ENCODE results near the gene THOC5.
"Not testable (repeated sequence)": the region's sequence is repeated elsewhere in the genome, so short reads cannot be mapped to it uniquely, and the experiment has no call there.

THOC5 gene

GRCh38 chr22:29593923-29594322, 40.4 kb upstream of the THOC5 start:
- H3K18ac ChIP-seq (ENCODE audit: low read length): no peak overlapping the region
- H3K79me2 ChIP-seq (ENCODE audit: control insufficient read depth, insufficient read depth, low read length): no peaks in the 10 kb centered on the region
- H3K4ac ChIP-seq (ENCODE audit: low read depth, low read length): no peak overlapping the region
- H3K4me2 ChIP-seq (ENCODE audit: low read length): no peak overlapping the region
- no peak overlapping the region for H3K27ac ChIP-seq (ENCODE audit: low read depth, low read length)
- DNase-seq: no peak
- no peak overlapping the region for H3K56ac ChIP-seq (ENCODE audit: low read length)
- H3K79me1 ChIP-seq (ENCODE audit: low read length): no peaks in the 10 kb centered on the region
- no peak overlapping the region for H3K23ac ChIP-seq (ENCODE audit: low read length)
- H2BK15ac ChIP-seq (replicated peaks; ENCODE audit: low read depth): no peak overlapping the region
- no peak overlapping the region for H2BK5ac ChIP-seq (ENCODE audit: low read length)
- no peaks in the 10 kb centered on the region for H3K36me3 ChIP-seq (ENCODE audit: control insufficient read depth, insufficient read depth, low read length)
- H3K4me3 ChIP-seq (ENCODE audit: low read length): no peak overlapping the region
- H2BK120ac ChIP-seq (ENCODE audit: low read depth, low read length): no peak overlapping the region
- WGBS (ENCODE audit: extremely low coverage, insufficient coverage, low lambda C conversion rate): no CpG with 5 or more reads among the region's 4 CpGs
- no peak overlapping the region for H4K5ac ChIP-seq (ENCODE audit: low read length)
- no peak overlapping the region for H2AK5ac ChIP-seq (ENCODE audit: low read length)
- no peak overlapping the region for H3K9ac ChIP-seq (ENCODE audit: low read length)
- no peaks in the 10 kb centered on the region for H3K4me1 ChIP-seq (ENCODE audit: control insufficient read depth, low read depth, low read length)
- H4K8ac ChIP-seq (ENCODE audit: low read depth, low read length): no peak overlapping the region
- H3K27me3 ChIP-seq (ENCODE audit: insufficient read depth, low read length, poor library complexity): no peaks in the 10 kb centered on the region

GRCh38 chr22:29587938-29588699, 34.6 kb upstream of the THOC5 start:
- Histone ChIP-seq H2BK120ac (ENCODE audit: low read depth, low read length) (no peak overlapping the region), H3K4me1 (ENCODE audit: control insufficient read depth, low read depth, low read length) (no peaks in the 10 kb centered on the region), H4K8ac (ENCODE audit: low read depth, low read length) (no peak overlapping the region), H3K36me3 (ENCODE audit: control insufficient read depth, insufficient read depth, low read length) (no peaks in the 10 kb centered on the region), H3K27me3 (ENCODE audit: insufficient read depth, low read length, poor library complexity) (no peaks in the 10 kb centered on the region), H3K27ac (ENCODE audit: low read depth, low read length) (no peak overlapping the region), H4K5ac (ENCODE audit: low read length) (no peak overlapping the region), H3K23ac (ENCODE audit: low read length) (no peak overlapping the region), H3K4me3 (ENCODE audit: low read length) (no peak overlapping the region), H3K18ac (ENCODE audit: low read length) (no peak overlapping the region), H3K4ac (ENCODE audit: low read depth, low read length) (no peak overlapping the region), H2AK5ac (ENCODE audit: low read length) (no peak overlapping the region), H3K79me1 (ENCODE audit: low read length) (no peaks in the 10 kb centered on the region), H3K56ac (ENCODE audit: low read length) (no peak overlapping the region), H2BK15ac (replicated peaks; ENCODE audit: low read depth) (no peak overlapping the region), H3K79me2 (ENCODE audit: control insufficient read depth, insufficient read depth, low read length) (no peaks in the 10 kb centered on the region), H3K9ac (ENCODE audit: low read length) (no peak overlapping the region), H2BK5ac (ENCODE audit: low read length) (no peak overlapping the region), H3K4me2 (ENCODE audit: low read length) (no peak overlapping the region)
- WGBS (ENCODE audit: extremely low coverage, insufficient coverage, low lambda C conversion rate): no CpG with 5 or more reads among the region's 9 CpGs
- no peak for DNase-seq

- H3K4me3 ChIP-seq (ENCODE audit: low read length); H3K27ac ChIP-seq (ENCODE audit: low read depth, low read length): not testable (repeated sequence)
- no CpG with 5 or more reads among the region's 4 CpGs for WGBS (ENCODE audit: extremely low coverage, insufficient coverage, low lambda C conversion rate)
Observed at GRCh38 chr22:29586193-29586705, 32.7 kb upstream of the THOC5 start.

GRCh38 chr22:29584975-29585374, 31.4 kb upstream of the THOC5 start:
- H3K4ac ChIP-seq (ENCODE audit: low read depth, low read length): no peak overlapping the region

More at GRCh38 chr22:29586193-29586705, 32.7 kb upstream of the THOC5 start:
- H3K4me1 ChIP-seq (ENCODE audit: control insufficient read depth, low read depth, low read length); H4K8ac ChIP-seq (ENCODE audit: low read depth, low read length); H3K18ac ChIP-seq (ENCODE audit: low read length); H3K79me1 ChIP-seq (ENCODE audit: low read length); H3K9ac ChIP-seq (ENCODE audit: low read length); H3K56ac ChIP-seq (ENCODE audit: low read length); DNase-seq; H3K79me2 ChIP-seq (ENCODE audit: control insufficient read depth, insufficient read depth, low read length); H3K27me3 ChIP-seq (ENCODE audit: insufficient read depth, low read length, poor library complexity); H2AK5ac ChIP-seq (ENCODE audit: low read length); H3K4me2 ChIP-seq (ENCODE audit: low read length); H4K5ac ChIP-seq (ENCODE audit: low read length); H2BK5ac ChIP-seq (ENCODE audit: low read length); H3K4ac ChIP-seq (ENCODE audit: low read depth, low read length); H3K36me3 ChIP-seq (ENCODE audit: control insufficient read depth, insufficient read depth, low read length); H2BK15ac ChIP-seq (replicated peaks; ENCODE audit: low read depth); H2BK120ac ChIP-seq (ENCODE audit: low read depth, low read length); H3K23ac ChIP-seq (ENCODE audit: low read length): not testable (repeated sequence)

GRCh38 chr22:29581799-29582198, 28.2 kb upstream of the THOC5 start:
- no peak overlapping the region for H3K4me3 ChIP-seq (ENCODE audit: low read length)
- no CpG with 5 or more reads among the region's 12 CpGs for WGBS (ENCODE audit: extremely low coverage, insufficient coverage, low lambda C conversion rate)
- H3K27ac ChIP-seq (ENCODE audit: low read depth, low read length): no peak overlapping the region

More at GRCh38 chr22:29584975-29585374, 31.4 kb upstream of the THOC5 start:
- no peak overlapping the region for H3K9ac ChIP-seq (ENCODE audit: low read length)
- WGBS (ENCODE audit: extremely low coverage, insufficient coverage, low lambda C conversion rate): no CpG with 5 or more reads among the region's 5 CpGs
- no peak overlapping the region for H3K4me2 ChIP-seq (ENCODE audit: low read length)
- no peak for DNase-seq
- H3K4me3 ChIP-seq (ENCODE audit: low read length): no peak overlapping the region
- H2BK15ac ChIP-seq (replicated peaks; ENCODE audit: low read depth): no peak overlapping the region
- H3K79me1 ChIP-seq (ENCODE audit: low read length): no peaks in the 10 kb centered on the region
- H3K56ac ChIP-seq (ENCODE audit: low read length): no peak overlapping the region
- no peak overlapping the region for H2BK120ac ChIP-seq (ENCODE audit: low read depth, low read length)
- H2AK5ac ChIP-seq (ENCODE audit: low read length): no peak overlapping the region
- no peak overlapping the region for H4K5ac ChIP-seq (ENCODE audit: low read length)
- H3K27ac ChIP-seq (ENCODE audit: low read depth, low read length): no peak overlapping the region
- peaks cover 1% of the 10 kb centered on the region for H3K4me1 ChIP-seq (ENCODE audit: control insufficient read depth, low read depth, low read length)
- no peak overlapping the region for H3K23ac ChIP-seq (ENCODE audit: low read length)
- H4K8ac ChIP-seq (ENCODE audit: low read depth, low read length): no peak overlapping the region
- no peaks in the 10 kb centered on the region for H3K27me3 ChIP-seq (ENCODE audit: insufficient read depth, low read length, poor library complexity)
- no peak overlapping the region for H2BK5ac ChIP-seq (ENCODE audit: low read length)
- no peaks in the 10 kb centered on the region for H3K36me3 ChIP-seq (ENCODE audit: control insufficient read depth, insufficient read depth, low read length)
- peaks cover 4% of the 10 kb centered on the region for H3K79me2 ChIP-seq (ENCODE audit: control insufficient read depth, insufficient read depth, low read length)
- no peak overlapping the region for H3K18ac ChIP-seq (ENCODE audit: low read length)

More at GRCh38 chr22:29581799-29582198, 28.2 kb upstream of the THOC5 start:
- H3K4me1 ChIP-seq (ENCODE audit: control insufficient read depth, low read depth, low read length): peaks cover 5% of the 10 kb centered on the region
- no peak overlapping the region for H2BK15ac ChIP-seq (replicated peaks; ENCODE audit: low read depth)
- H2BK5ac ChIP-seq (ENCODE audit: low read length): no peak overlapping the region
- H2AK5ac ChIP-seq (ENCODE audit: low read length): no peak overlapping the region
- no peak overlapping the region for H3K4me2 ChIP-seq (ENCODE audit: low read length)
- H4K8ac ChIP-seq (ENCODE audit: low read depth, low read length): no peak overlapping the region
- H3K23ac ChIP-seq (ENCODE audit: low read length): no peak overlapping the region
- H3K18ac ChIP-seq (ENCODE audit: low read length): no peak overlapping the region
- H2BK120ac ChIP-seq (ENCODE audit: low read depth, low read length): peak overlapping the region; percentile 18
- H3K79me1 ChIP-seq (ENCODE audit: low read length): peaks cover 4% of the 10 kb centered on the region
- H4K5ac ChIP-seq (ENCODE audit: low read length): no peak overlapping the region
- no peak for DNase-seq
- H3K56ac ChIP-seq (ENCODE audit: low read length): no peak overlapping the region
- H3K36me3 ChIP-seq (ENCODE audit: control insufficient read depth, insufficient read depth, low read length): no peaks in the 10 kb centered on the region
- H3K4ac ChIP-seq (ENCODE audit: low read depth, low read length): no peak overlapping the region
- H3K79me2 ChIP-seq (ENCODE audit: control insufficient read depth, insufficient read depth, low read length): peaks cover 8% of the 10 kb centered on the region
- H3K9ac ChIP-seq (ENCODE audit: low read length): no peak overlapping the region
- no peaks in the 10 kb centered on the region for H3K27me3 ChIP-seq (ENCODE audit: insufficient read depth, low read length, poor library complexity)

All from mesendoderm (in vitro differentiated cells).